ENCODE data around the gene CKAP5. TPM values are rescaled to one million over a fixed set of nuclear protein-coding genes. Genes with fewer than 3 reads are reported as not detected.

CKAP5 gene
- total and polyA plus RNA-seq, 4 experiments from 2014 or later: 3.6 to 51.4 (median 35.8) TPM

- intact Hi-C loops (cut with micrococcal nuclease): no loop called here
- no peaks in the 10 kb centered on the region for H3K27me3 ChIP-seq (ENCODE audit: insufficient read depth, low read length)
- Mint-ChIP-seq H3K4me1 (peaks cover 18 to 58% (median 32%) of the 10 kb centered on the region in 4 donors), H3K4me3 (peak overlapping the region in 1 of 8 donors; percentile 15), H3K36me3 (peaks cover 18 to 46% of the 10 kb centered on the region in 2 donors), H3K27me3 (no peaks in the 10 kb centered on the region), H3K27ac (peak overlapping the region in 6 of 7 donors; percentile 50 to 81 (median 62)), H3K9me3 (peaks cover 0 to 2% (median 0%) of the 10 kb centered on the region in 8 donors)
- no peak for DNase-seq
- H3K36me3 ChIP-seq (ENCODE audit: insufficient read depth, low read length): peaks cover 43% of the 10 kb centered on the region
- H3K4me3 ChIP-seq (ENCODE audit: low read length in 2 of 2): no peak overlapping the region
- POLR2A ChIA-PET (ENCODE audit: partially characterized antibody): interaction anchor here (0.6 to 1.1 kb wide), 2 partner anchors 24 to 100 kb away, joined by 3 read pairs; no protein-coding TSS in a partner anchor
- no peaks in the 10 kb centered on the region for H3K9me3 ChIP-seq (ENCODE audit: control insufficient read depth in 1 of 2, low read length in 2 of 2)
- CTCF ChIA-PET (ENCODE audit: partially characterized antibody): interaction anchor here (7.5 kb wide), 1 partner anchor 25 kb away, joined by 61 read pairs; no protein-coding TSS in a partner anchor
- peaks cover 49% of the 10 kb centered on the region for H3K4me1 ChIP-seq (ENCODE audit: insufficient read depth, low read length)
- no peak overlapping the region for H3K27ac ChIP-seq (ENCODE audit: low read depth, low read length)
Measured at GRCh38 chr11:46695345-46696211, 150.5 kb downstream of the CKAP5 start.

DNA sequence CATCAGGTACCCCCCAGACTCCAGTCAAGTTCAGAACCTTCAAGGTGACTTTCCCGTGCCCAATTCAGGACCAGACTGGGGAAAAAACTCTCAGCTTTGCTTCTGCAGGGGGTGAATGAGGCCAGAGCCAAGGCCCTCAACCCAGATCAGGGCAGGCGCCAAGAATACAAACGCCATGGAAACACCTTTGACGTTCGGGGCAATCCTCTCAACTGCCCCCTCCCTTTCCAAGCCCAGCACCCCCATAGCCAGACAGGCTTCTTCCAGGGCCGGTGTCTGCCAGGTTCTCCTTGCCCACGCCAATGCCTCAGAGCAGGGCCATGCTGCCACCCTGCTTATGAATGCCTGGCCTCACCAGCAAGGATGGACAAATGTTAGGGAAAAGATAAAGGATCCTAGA is 151.5 kb downstream of the CKAP5 start:
- no peak overlapping the region for H3K27ac ChIP-seq (ENCODE audit: low read depth, low read length)
- peaks cover 15 to 50% (median 30%) of the 10 kb centered on the region in 4 donors for H3K4me1 Mint-ChIP-seq
- no peak overlapping the region for H3K4me3 ChIP-seq (ENCODE audit: low read length in 2 of 2)
- POLR2A ChIA-PET (ENCODE audit: partially characterized antibody): interaction anchor here (1.2 kb wide), 1 partner anchor 24 kb away, joined by 3 read pairs; no protein-coding TSS in a partner anchor
- CTCF ChIA-PET (ENCODE audit: partially characterized antibody): no interaction called here
- no peak overlapping the region for H3K4me3 Mint-ChIP-seq
- H3K27ac Mint-ChIP-seq: peak overlapping the region in 3 of 7 donors; percentile 22 to 42 (median 41)
- no peak for DNase-seq
- intact Hi-C loops (cut with micrococcal nuclease): no loop called here
- H3K27me3 ChIP-seq (ENCODE audit: insufficient read depth, low read length): no peaks in the 10 kb centered on the region
- H3K9me3 ChIP-seq (ENCODE audit: control insufficient read depth in 1 of 2, low read length in 2 of 2): no peaks in the 10 kb centered on the region
- H3K9me3 Mint-ChIP-seq: no peaks in the 10 kb centered on the region
- peaks cover 43% of the 10 kb centered on the region for H3K36me3 ChIP-seq (ENCODE audit: insufficient read depth, low read length)
- H3K36me3 Mint-ChIP-seq: peaks cover 20 to 44% of the 10 kb centered on the region in 2 donors
- no peaks in the 10 kb centered on the region for H3K27me3 Mint-ChIP-seq
- peaks cover 46% of the 10 kb centered on the region for H3K4me1 ChIP-seq (ENCODE audit: insufficient read depth, low read length)

DNA sequence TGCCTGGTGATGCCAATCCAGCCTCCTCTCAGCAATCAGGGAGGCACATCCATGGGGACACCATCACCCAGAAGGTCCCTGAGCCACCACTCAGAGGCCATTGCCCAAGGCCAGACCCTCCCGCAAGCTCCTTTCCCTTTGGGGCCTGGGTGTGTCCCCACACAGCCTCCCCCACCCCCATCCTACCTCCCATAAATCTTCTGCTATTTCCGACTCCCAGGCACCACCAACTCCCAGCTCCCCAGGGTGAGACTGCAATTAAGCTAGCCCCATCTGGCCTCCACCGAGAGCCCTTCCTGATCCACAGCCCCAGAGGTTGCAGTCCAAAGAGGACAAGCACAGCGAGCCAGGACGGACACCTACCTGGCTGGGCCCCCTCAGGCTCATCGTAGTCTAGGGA is 152.0 kb downstream of the CKAP5 start:
- intact Hi-C loops (cut with micrococcal nuclease): no loop called here
- H3K4me1 Mint-ChIP-seq: peaks cover 15 to 45% (median 28%) of the 10 kb centered on the region in 4 donors
- Histone ChIP-seq H3K9me3 (ENCODE audit: control insufficient read depth in 1 of 2, low read length in 2 of 2) (no peaks in the 10 kb centered on the region), H3K27me3 (ENCODE audit: insufficient read depth, low read length) (no peaks in the 10 kb centered on the region), H3K36me3 (ENCODE audit: insufficient read depth, low read length) (peaks cover 43% of the 10 kb centered on the region), H3K27ac (ENCODE audit: low read depth, low read length) (no peak overlapping the region), H3K4me1 (ENCODE audit: insufficient read depth, low read length) (peaks cover 41% of the 10 kb centered on the region), H3K4me3 (ENCODE audit: low read length in 2 of 2) (no peak overlapping the region)
- DNase-seq: no peak
- H3K27me3 Mint-ChIP-seq: no peaks in the 10 kb centered on the region
- H3K4me3 Mint-ChIP-seq: no peak overlapping the region
- ChIA-PET POLR2A (ENCODE audit: partially characterized antibody) (interaction anchor here (1.2 kb wide), 1 partner anchor 23 kb away, joined by 3 read pairs; no protein-coding TSS in a partner anchor), CTCF (ENCODE audit: partially characterized antibody) (interaction anchor here (1.1 kb wide), 1 partner anchor 20 kb away, joined by 3 read pairs; no protein-coding TSS in a partner anchor)
- H3K27ac Mint-ChIP-seq: peak overlapping the region in 2 of 7 donors; percentile 42 to 47
- H3K9me3 Mint-ChIP-seq: no peaks in the 10 kb centered on the region
- peaks cover 22 to 45% of the 10 kb centered on the region in 2 donors for H3K36me3 Mint-ChIP-seq

DNA sequence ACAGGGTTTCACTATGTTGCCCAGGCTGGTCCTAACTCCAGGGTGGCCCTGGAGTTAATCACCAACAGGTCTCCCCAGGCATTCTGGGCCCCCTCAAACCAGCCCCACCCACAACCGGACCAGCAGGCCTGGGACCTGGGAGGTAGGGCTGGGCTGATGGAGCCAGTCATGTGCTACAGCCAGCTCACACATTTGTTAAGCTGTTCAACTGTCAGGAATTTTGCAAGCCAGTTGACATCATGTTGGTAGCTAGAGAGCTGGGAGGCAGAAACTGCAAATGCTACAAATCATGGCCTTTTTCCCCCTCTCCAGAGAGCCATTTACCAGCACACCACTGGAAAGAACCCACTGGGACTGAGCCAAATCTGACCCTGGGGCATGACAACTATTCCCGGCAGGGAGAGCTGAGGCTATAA is 152.5 kb downstream of the CKAP5 start:
- no peaks in the 10 kb centered on the region for H3K27me3 ChIP-seq (ENCODE audit: insufficient read depth, low read length)
- CTCF ChIA-PET (ENCODE audit: partially characterized antibody): interaction anchor here (1.1 kb wide), 1 partner anchor 20 kb away, joined by 3 read pairs; no protein-coding TSS in a partner anchor
- Mint-ChIP-seq H3K27ac (peak overlapping the region in 1 of 7 donors; percentile 42), H3K27me3 (no peaks in the 10 kb centered on the region), H3K36me3 (peaks cover 24 to 44% of the 10 kb centered on the region in 2 donors), H3K4me1 (peaks cover 11 to 40% (median 25%) of the 10 kb centered on the region in 4 donors), H3K9me3 (no peaks in the 10 kb centered on the region), H3K4me3 (no peak overlapping the region)
- POLR2A ChIA-PET (ENCODE audit: partially characterized antibody): interaction anchor here (1.2 kb wide), 1 partner anchor 23 kb away, joined by 3 read pairs; no protein-coding TSS in a partner anchor
- DNase-seq: no peak
- H3K36me3 ChIP-seq (ENCODE audit: insufficient read depth, low read length): peaks cover 43% of the 10 kb centered on the region
- intact Hi-C loops (cut with micrococcal nuclease): no loop called here
- peaks cover 36% of the 10 kb centered on the region for H3K4me1 ChIP-seq (ENCODE audit: insufficient read depth, low read length)
- no peaks in the 10 kb centered on the region for H3K9me3 ChIP-seq (ENCODE audit: control insufficient read depth in 1 of 2, low read length in 2 of 2)
- no peak overlapping the region for H3K4me3 ChIP-seq (ENCODE audit: low read length in 2 of 2)
- H3K27ac ChIP-seq (ENCODE audit: low read depth, low read length): no peak overlapping the region

Small RNA genes lying within 50 kb of the gene (microRNA-seq; reads per million reads assigned to microRNA genes)
- not detected for gene MIR5582 (ENCODE audit: borderline microRNAs expressed, borderline number of aligned reads, borderline replicate concordance)

Other genes with a start within 250 kb of the CKAP5 start
- gene HARBI1, start 229.1 kb downstream of the CKAP5 start, total RNA-seq: 1 to 10 TPM; 7.2 to 9.4 TPM
- gene HARBI1, start 229.1 kb downstream of the CKAP5 start, polyA plus RNA-seq: 10 to 100 TPM in 1 of 2 donors, 1 to 10 TPM in 1; 8.7 to 10.6 TPM
- 10 to 100 TPM; 86.0 to 96.2 TPM for gene ATG13, start 228.7 kb downstream of the CKAP5 start, total RNA-seq
- gene ATG13, start 228.7 kb downstream of the CKAP5 start, polyA plus RNA-seq: 10 to 100 TPM; 64.2 to 66.0 TPM
- 10 to 100 TPM; 61.3 to 72.2 TPM for gene ARHGAP1, start 145.7 kb downstream of the CKAP5 start, total RNA-seq
- 10 to 100 TPM; 39.0 to 85.8 TPM for gene ARHGAP1, start 145.7 kb downstream of the CKAP5 start, polyA plus RNA-seq
- 10 to 100 TPM; 18.9 to 20.0 TPM for gene ZNF408, start 145.2 kb downstream of the CKAP5 start, total RNA-seq
- gene ZNF408, start 145.2 kb downstream of the CKAP5 start, polyA plus RNA-seq: 10 to 100 TPM in 1 of 2 donors, 1 to 10 TPM in 1; 5.7 to 12.7 TPM
- not detected for gene F2, start 127.1 kb downstream of the CKAP5 start, total RNA-seq
- gene F2, start 127.1 kb downstream of the CKAP5 start, polyA plus RNA-seq: not detected
- not detected for gene LRP4, start 72.3 kb upstream of the CKAP5 start, total RNA-seq
- not detected for gene LRP4, start 72.3 kb upstream of the CKAP5 start, polyA plus RNA-seq
- 10 to 100 TPM; 12.4 to 12.8 TPM for gene CSTPP1, start 90.5 kb upstream of the CKAP5 start, total RNA-seq
- gene CSTPP1, start 90.5 kb upstream of the CKAP5 start, polyA plus RNA-seq: 10 to 100 TPM; 22.9 to 24.3 TPM